GM21367 (cell line): ENCODE data around the gene CROCC.
"Not testable (repeated sequence)": the region's sequence is repeated elsewhere in the genome, so short reads cannot be mapped to it uniquely, and the experiment has no call there.

Experiments used
- ATAC-seq: cut with Tn5 transposase; IDR thresholded peaks from one replicate; pipeline ENCODE4 v1.9.1; 2021; ENCODE audit not compliant: unreplicated experiment

The CROCC gene

DNA sequence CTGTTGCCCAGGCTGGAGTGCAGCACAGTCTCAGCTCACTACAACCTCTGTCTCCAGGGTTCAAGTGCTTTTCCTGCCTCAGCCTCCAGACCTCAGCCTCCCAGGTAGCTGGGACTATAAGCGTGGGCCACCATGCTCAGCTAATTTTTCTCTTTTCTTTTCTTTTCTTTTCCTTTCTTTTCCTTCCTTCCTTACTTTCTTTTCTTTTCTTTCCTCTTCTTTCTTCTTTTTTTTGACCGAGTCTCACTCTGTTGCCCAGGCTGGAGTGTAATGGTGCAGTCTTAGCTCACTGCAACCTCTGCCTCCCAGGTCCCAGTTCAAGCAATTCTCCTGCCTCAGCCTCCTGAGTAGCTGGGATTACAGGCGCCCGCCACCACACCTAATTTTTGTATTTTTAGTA is 42.4 kb downstream of the CROCC start:
- ATAC-seq: not testable (repeated sequence)

DNA sequence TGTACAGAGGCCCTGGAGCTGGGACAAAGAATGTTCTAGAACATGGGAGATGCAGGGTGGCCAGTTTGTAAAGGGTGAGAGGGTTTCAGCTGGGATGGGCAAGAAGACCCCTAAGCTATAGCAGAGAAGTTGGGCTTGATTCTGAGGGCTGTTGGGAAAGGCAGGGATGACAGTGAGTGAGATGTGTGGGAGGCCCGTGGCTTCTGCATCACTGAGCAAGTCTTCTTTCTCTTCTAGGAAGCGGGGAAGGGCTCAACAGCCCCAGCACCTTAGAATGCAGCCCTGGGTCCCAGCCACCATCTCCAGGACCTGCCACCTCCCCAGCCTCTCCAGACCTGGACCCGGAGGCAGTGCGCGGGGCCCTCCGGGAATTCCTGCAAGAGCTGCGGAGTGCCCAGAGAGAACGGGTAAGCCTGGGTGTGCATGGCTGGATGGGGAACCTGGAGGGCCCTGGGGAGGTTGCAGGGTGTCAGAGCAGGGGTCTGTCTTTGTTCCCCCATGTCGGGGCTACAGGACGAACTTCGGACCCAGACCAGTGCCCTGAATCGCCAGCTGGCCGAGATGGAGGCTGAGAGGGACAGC is 43.8 kb downstream of the CROCC start:
- no peak for ATAC-seq

DNA sequence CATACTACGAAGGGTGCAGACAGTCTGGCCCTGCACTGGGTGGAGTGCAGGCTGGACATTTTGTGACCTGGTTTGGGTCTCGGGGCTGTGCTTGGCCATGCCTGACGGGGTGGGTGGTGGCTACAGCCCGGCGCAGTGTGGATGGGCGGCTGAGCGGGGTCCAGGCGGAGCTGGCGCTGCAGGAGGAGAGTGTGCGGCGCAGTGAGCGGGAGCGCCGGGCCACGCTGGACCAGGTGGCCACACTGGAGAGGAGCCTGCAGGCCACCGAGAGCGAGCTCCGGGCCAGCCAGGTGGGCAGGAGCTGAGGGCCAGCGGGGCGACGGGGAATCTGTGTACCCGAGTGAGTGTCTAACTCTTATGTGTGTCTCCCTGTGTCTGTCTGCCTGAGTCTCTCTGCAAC is 44.6 kb downstream of the CROCC start:
- no peak for ATAC-seq

DNA sequence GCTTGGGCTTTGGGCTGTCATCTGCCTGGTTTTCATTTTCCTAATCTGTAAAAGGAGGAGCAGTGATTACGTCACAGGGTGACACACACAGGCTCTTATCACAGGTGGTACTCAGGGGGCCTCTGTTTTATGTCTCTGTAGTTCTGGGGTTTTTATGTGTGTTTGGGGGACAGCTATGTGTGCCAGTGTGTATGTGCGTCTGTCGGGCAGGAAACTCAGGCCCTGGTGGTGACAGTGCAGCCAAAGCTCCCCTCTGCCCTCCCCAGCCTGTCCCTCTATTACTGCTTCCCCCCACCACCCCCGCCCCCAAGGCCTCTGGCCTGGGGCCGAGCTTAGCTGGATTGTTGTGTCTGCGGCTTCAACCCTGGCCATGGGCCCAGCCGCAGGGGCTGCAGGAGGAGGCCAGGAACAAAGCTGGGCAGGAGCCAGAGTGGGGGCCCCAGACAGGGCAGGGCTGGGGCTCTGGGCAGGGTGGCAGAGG is 45.4 kb downstream of the CROCC start:
- ATAC-seq: no peak

DNA sequence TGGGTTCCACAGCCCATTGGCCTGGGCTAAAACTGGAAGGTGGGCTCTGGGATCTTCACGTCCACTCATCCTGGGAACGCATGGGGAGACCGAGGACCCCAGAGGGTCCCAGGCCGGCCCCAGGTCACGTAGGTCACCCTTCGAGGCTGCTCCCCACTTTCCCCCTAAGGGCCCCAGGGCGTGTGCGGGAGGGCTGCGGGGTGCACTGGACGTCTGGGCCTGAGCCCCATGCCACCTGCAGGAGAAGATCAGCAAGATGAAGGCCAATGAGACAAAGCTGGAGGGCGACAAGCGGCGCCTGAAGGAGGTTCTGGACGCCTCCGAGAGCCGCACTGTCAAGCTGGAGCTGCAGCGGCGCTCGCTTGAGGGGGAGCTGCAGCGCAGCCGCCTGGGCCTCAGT is 46.2 kb downstream of the CROCC start:
- ATAC-seq: no peak

DNA sequence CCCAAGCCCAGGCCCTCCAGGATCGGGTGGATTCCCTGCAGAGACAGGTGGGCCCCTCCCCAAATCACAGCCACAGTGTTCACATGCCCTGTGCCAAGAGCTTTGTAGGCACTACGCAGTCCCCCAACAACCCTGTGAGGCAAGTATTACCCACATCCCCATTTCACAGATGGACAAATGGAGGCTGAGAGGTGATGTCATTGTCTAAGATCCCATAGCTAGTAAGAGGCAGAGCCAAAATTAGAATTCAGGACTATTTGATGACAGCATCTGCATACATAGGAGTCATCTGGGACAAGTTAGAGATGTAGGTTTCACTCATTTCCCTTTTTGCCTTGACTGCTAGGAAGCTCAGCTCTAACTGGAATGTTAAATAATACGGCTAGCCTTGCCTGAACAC is 46.6 kb downstream of the CROCC start:
- ATAC-seq: no peak

DNA sequence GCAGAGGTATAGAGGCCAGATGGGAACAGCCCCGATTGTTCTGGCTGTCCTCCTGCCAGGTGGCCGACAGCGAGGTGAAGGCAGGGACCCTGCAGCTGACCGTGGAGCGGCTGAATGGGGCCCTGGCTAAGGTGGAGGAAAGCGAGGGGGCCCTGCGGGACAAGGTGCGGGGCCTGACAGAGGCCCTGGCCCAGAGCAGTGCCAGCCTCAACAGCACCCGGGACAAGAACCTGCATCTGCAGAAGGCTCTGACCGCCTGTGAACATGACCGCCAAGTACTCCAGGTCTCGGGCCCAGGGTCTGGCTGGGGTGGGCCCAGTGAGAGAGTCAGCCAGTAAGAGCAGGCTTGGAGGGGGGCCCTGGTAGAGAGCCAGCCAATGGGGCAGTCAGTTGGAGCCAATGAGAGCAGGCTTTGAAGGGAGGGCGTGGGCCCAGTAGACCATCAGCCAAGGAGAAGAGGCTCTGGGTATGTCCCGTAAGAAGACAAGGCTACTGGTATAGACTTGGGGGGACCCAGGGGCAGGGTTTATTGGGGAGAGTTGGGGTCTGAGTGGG is 47.4 kb downstream of the CROCC start:
- no peak for ATAC-seq

DNA sequence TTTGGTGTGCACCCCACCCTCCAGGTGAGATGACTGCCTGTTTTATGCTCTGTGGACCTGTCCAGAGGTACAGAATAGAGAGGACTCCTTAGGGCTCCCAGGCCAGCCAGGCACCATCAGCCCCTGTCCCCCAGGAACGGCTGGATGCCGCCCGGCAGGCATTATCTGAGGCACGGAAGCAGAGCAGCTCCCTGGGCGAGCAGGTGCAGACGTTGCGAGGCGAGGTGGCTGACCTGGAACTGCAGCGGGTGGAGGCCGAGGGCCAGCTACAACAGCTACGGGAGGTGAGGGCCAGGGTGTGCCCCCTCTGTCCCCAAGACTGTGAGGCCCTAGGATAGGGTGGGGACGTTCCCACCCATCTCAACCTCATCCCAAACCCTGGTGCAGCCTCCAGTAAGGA is 47.9 kb downstream of the CROCC start:
- ATAC-seq: no peak

DNA sequence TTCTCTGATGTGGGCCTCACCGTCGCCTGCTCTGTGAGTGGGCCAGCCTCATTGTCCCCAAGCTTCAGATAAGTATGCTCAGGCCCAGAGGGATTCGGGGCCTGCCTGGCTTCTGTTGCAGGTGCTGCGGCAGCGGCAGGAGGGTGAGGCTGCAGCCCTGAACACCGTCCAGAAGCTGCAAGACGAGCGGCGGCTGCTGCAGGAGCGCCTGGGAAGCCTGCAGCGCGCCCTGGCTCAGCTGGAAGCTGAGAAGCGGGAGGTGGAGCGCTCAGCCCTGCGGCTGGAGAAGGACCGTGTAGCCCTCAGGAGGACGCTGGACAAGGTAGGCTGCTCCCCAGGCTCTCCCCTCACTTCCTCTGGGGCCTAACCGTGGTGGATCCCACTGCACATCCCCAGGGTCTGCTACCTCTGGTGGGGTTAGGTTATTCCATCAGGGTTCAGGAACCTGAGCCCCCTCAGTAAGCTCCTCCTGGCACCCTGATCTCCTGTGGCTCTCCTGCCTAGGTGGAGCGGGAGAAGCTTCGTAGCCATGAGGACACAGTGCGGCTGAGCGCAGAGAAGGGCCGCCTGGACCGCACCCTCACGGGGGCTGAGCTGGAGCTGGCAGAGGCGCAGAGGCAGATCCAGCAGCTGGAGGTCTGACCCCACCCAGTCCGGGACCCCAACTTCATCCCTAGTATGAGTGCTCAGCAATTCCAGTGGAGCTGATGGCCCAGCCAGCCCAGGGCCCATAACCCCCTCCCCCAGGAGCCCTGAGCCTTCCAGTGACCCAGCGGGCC is 48.6 kb downstream of the CROCC start:
- no peak for ATAC-seq

DNA sequence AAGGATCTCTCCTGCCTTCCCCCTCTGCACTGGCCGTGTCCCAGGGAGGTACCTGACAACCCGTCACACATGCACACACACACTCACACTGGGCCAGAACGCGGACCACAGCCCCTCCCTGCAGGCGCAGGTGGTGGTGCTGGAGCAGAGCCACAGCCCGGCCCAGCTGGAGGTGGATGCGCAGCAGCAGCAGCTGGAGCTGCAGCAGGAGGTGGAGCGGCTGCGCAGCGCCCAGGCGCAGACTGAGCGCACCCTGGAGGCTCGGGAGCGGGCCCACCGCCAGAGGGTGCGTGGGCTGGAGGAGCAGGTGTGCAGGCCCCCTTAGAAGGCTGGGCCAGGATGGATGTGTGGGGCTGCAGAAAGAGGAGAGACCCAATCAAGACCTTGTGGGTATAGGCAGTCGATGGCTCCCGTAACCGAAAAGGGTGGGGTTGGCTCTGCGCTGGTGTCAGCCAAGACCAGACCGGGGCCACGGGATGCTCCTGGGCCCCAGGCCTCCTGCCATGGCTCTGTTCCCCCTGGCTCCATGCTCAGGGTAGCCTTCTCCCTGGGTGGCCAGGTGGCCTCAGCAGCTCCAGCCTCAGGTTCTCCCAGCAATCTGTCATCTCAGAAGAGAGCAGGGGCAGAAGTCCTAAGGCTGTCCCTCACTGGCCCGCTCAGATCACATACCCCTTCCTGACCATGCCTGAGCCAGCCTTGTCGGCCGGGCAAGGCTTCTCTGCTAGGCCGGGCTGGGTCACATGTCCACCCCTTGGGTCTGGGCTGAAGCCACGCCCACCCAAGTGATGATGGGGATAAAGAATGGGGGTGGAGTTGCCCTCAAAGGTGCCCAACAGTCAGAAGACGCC is 49.8 kb downstream of the CROCC start:
- ATAC-seq: no peak

DNA sequence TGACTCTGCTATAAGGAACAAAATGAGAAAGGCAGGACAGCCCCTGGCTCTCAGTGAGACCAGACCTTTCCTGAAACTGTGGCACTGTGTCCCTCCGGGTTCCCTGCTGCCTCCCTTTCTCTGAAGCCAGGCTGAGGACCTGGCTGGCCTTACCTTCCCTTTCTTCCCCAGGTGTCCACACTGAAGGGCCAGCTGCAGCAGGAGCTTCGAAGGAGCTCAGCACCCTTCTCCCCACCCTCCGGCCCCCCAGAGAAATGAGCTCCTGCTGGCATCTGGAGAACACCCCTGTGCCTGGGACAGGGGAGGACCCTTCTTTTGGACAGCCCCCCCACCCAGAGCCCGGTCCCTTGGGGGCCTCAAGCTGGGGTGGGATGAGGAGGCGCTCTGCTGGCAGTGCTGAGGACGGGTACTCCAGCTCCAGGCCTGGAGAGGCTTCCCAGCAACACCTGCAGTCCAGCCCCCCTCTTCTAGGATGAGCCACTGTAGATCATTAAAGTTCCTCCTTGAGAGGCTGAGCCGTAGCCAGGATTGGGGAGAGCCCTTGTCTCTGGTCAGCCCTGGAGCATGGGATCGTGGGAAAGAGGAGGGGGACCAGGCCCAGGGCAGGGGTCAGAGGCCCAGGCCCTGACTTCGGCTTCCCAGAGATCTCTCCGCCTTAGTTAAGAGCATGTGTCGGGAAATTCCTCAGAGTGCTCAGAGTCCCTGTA is 50.6 kb downstream of the CROCC start:
- no peak for ATAC-seq

DNA sequence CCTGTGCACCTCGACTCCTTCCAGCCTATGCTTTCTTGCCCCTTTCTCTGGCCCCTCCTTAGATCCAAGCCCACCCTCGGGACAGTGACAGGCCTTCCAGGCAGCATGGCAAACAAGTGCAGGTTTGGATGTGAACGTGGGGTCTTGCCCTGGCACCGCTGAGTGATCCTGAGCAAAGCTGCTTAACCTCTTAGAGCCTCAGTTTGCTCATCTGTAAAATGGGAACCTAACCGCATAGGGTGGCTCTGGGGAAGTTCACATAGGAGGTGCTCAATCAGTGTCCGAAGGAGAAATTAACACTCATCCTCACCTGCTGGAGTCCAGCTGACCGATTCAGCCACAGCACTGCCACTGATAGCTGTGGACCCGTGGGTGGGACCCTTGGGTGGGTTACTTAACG is 51.5 kb downstream of the CROCC start:
- ATAC-seq: no peak

DNA sequence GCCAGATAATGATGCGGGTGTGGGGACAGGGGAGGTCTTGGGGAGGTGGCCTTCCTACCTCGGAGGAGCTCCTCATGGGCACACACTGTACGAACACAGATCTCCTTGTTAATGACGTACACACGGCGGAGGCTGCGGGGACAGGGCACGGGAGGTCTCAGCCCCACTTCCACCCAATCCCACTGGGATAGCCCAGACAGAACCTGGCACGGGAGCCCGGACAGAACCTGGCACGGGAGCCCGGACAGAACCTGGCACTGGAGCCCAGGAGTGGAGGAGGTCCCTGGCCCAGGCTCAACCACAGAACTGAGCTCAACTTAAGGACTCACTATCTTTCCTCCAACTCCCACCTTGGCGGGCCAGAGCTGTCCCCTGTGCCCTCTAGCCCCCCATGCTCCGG is 53.5 kb downstream of the CROCC start:
- no peak for ATAC-seq

DNA sequence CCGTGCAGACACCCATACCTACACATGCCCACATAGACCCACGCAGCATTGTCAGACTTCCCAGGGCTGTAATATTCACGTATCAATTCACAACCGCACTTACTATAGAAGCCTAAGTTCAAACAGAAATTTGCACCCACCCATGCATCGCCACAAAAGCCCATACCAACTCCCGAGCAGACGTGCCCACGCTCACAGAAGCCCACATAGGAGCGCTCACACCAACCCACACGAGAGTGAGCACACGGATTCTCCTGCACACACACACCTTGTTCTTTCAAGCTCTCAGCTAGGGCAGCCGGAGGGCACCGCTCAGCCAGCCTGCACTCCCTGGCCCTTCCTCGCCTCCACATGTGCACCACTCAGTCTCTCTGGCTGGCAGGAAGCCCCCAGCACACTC is 54.1 kb downstream of the CROCC start:
- ATAC-seq: no peak

DNA sequence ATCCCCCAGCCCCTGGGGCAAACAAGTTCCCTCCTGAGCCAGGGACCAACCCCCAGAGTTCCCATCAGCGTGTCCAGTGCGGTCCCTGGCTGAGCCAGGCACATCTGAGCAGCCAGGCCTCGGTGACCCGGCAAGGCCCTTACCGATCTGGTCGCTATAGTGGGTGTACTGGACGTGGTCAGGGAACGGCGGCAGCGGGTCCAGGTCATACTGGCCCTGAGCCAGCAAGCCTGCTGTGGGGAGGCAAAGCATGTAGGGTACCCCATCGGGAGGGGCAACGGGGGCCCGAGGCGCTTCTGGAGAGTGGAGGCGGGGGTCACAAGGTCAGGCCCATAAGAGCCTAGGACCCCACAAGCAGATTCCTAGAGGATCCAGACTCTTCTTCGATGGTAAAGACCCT is 55.2 kb downstream of the CROCC start:
- no peak for ATAC-seq

DNA sequence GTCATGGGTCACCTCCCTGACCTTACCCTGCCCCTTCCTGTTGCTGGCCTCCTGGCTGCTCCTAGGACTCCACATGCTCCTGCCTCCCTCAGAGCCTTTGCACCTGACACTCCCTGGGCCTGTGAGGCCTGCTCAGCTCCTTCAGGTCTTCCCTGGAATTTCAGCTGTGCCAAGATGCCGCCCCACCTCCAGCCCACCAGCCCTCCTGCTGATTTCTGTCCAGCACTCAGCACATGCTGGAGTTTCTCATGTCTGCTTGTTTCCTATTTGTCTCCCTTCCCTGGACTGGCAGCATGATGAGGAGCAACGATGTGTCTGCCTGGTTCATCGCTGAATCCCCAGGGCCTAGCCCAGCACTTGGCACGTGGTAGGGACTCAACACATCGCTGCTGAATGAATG is 55.6 kb downstream of the CROCC start:
- ATAC-seq: no peak

DNA sequence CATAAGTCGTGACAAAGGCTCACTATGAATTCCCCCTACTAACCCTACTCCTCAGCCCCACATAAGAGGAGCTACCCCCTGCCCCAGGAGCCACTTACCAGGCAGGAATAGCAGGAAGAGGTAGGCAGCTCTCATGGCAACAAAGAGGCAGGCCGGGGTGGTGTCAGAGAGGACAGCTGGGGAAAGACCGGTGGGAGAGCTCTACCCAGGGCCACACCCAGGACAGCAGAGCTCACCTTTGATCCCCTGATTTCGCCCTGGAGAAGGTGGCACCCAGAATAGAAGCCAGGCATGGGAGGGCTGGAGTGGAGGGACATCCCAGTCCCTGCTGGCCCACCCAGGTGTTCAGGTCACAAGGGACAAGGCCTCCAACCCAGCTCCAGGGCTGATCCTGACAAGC is 56.4 kb downstream of the CROCC start:
- ATAC-seq: no peak

DNA sequence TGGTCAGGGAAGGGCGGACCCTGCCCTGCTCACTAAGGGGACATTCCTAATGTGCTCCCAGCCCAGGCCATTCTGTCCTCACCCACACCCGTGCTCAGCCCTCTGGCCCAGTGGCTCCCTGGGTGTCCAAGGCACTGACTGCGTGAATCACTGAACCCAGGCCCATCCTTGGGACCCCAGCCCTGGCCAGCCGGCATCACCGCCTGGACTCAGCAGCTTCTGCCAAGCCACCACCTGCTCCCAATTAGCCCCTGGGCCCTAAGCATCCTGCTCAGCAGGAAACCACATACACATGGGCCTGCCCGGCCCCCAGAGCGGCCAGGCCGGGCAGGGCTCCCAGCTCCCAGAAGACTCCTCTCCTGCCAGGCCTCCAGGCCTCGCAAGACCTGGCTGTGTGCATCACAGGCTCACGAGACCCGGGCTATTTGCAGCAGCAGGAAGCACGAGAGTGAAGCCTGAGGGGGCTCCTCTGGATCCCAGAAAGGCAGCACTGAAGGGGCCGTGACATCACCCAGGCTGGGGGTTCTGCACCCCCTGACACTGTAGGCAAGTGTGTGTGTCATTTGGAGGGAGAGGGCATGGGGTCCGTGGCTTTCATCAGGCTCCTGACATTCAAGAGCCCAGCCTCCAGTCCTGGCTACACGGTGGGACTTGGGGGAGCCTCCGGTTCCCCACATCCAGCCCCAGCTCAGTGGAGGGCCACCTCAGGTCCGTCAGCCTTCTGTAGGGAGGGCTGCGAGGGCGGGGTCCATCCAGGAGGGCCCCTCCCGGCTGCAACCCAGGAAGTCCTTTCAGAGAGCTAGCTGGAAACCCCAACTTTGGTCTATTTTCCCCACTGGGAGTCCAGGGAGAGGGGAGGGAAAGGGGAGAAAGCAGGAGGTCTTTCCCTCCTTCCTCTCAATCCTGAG is 57.1 kb downstream of the CROCC start:
- ATAC-seq: no peak

DNA sequence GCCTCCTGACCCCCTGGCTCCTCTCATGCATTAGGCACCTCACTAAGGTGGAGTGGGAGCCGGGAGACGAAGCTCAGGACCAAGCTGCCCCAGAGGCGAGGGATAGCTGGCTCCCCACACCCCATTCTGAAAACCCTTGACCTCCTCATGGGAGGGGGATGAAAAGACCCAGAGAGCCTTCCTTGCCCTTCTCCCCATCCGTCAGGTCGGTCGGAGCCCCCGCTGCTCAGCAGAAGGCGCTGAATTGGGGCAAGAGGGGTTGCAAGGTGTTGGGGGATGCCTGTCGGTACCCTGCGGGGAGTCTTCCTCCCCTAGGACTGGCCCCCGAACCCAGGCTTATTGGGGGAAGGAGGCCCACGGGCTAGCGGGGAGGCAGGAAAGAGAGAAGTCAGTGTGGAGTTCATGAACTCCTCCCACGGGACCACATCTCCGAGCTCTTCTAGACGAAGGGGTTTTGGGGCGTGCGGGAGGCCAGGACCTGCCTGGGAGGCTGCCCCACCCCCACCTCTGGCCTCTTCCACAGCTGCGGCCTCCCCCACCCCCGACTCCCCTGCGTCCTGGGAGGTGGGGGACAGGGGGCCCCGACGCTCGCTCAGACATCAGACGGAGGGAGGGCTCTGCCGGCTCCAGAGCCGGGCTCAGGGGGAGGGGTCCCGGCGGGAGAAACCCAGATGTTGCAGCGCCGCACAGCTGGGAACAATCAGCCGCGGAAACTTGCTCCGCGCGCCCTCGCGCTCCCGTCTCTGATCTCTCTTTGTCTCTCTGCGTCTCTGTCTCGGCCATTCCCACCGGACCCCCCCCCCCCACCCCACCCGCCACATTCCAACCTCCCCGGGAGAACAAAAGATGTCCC is 58.0 kb downstream of the CROCC start:
- ATAC-seq: no peak
